Liver (tissue), 9 donors: ENCODE measurements around the gene NFATC4. TPM values are rescaled to one million over a fixed set of nuclear protein-coding genes. Genes with fewer than 3 reads are reported as not detected.

Experiments
- DNase-seq: peaks from one replicate; pipeline ENCODE4 v3.0.0-alpha.2; 2017; ENCODE audit warnings: low spot score
- H3K27ac ChIP-seq, 2 donors: one replicate each; pipeline ENCODE4 v1.7.0; 2013; ENCODE audit warnings: inconsistent platforms in 2 of 2, low read length in 2 of 2, control low read depth in 1 of 2, low read depth in 1 of 2, mild to moderate bottlenecking in 1 of 2
- H3K27me3 ChIP-seq, 4 donors: one replicate each; pipeline versions ENCODE4 v1.6.1 to v1.7.0; 2013; ENCODE audit warnings: low read length in 3 of 4, inconsistent platforms in 1 of 4, mild to moderate bottlenecking in 1 of 4, moderate library complexity in 1 of 4; ENCODE audit not compliant: control insufficient read depth in 4 of 4, insufficient read depth in 4 of 4
- H3K36me3 ChIP-seq, 4 donors: one replicate each; pipeline versions ENCODE4 v1.6.1 to v1.7.0; 2013; ENCODE audit warnings: low read length in 3 of 4, mild to moderate bottlenecking in 3 of 4, low read depth in 1 of 4, moderate library complexity in 1 of 4; ENCODE audit not compliant: control insufficient read depth in 4 of 4, insufficient read depth in 3 of 4
- H3K4me1 ChIP-seq, 4 donors: one replicate each; pipeline versions ENCODE4 v1.6.1 to v1.7.0; 2013; ENCODE audit warnings: low read length in 3 of 4, mild to moderate bottlenecking in 3 of 4, moderate library complexity in 1 of 4; ENCODE audit not compliant: control insufficient read depth in 4 of 4, insufficient read depth in 4 of 4
- H3K4me3 ChIP-seq, 3 donors: one replicate each; pipeline versions ENCODE4 v1.6.1 to v1.7.0; 2013; ENCODE audit warnings: low read length in 3 of 3, control low read depth in 1 of 3, low read depth in 1 of 3, mild to moderate bottlenecking in 1 of 3
- H3K9ac ChIP-seq, 2 donors: one replicate each; pipeline ENCODE4 v1.7.0; 2013; ENCODE audit warnings: low read length in 2 of 2, mild to moderate bottlenecking in 2 of 2, moderate library complexity in 2 of 2, control low read depth in 1 of 2, low read depth in 1 of 2
- H3K9me3 ChIP-seq, 4 donors: one replicate each; pipeline versions ENCODE4 v1.6.1 to v1.7.0; 2013; ENCODE audit warnings: low read length in 3 of 4; ENCODE audit not compliant: control insufficient read depth in 4 of 4
- ATF3 ChIP-seq: IDR thresholded peaks from 2 replicates; pipeline ENCODE4 v1.6.1; 2016; ENCODE audit warnings: antibody characterized with exemption
- FOXA1 ChIP-seq: IDR thresholded peaks from 2 replicates; pipeline ENCODE4 v1.6.1; 2016; ENCODE audit warnings: antibody characterized with exemption
- FOXA2 ChIP-seq: IDR thresholded peaks from 2 replicates; pipeline ENCODE4 v1.6.1; 2016; ENCODE audit warnings: antibody characterized with exemption
- HNF4A ChIP-seq, 2 donors: conservative IDR thresholded peaks; 2 replicates each; pipeline ENCODE4 v1.6.1; 2016; ENCODE audit warnings: antibody characterized with exemption in 2 of 2, mild to moderate bottlenecking in 2 of 2
- JUND ChIP-seq, 2 donors: IDR thresholded peaks; 2 replicates each; pipeline ENCODE4 v1.6.1; 2016; ENCODE audit warnings: antibody characterized with exemption in 2 of 2
- RAD21 ChIP-seq, 2 donors: IDR thresholded peaks; 2 replicates each; pipeline ENCODE4 v1.6.1; 2016; ENCODE audit warnings: antibody characterized with exemption in 2 of 2, mild to moderate bottlenecking in 2 of 2
- REST ChIP-seq: IDR thresholded peaks from 2 replicates; pipeline ENCODE4 v1.6.1; 2016; ENCODE audit warnings: antibody characterized with exemption, mild to moderate bottlenecking
- RXRA ChIP-seq, 2 donors: IDR thresholded peaks; 2 replicates each; pipeline ENCODE4 v1.6.1; 2017 to 2018; ENCODE audit warnings: antibody characterized with exemption in 2 of 2, mild to moderate bottlenecking in 1 of 2
- SP1 ChIP-seq: IDR thresholded peaks from 2 replicates; pipeline ENCODE4 v1.6.1; 2018; ENCODE audit warnings: antibody characterized with exemption, mild to moderate bottlenecking
- YY1 ChIP-seq: IDR thresholded peaks from 2 replicates; pipeline ENCODE4 v1.6.1; 2016; ENCODE audit warnings: antibody characterized with exemption, mild to moderate bottlenecking
- WGBS: extraction: QIAGEN DNeasy Blood & Tissue Kit; methylation state at CpG from one replicate; pipeline ENCODE4 v1.1.7; 2013; 5-methylcytosine and 5-hydroxymethylcytosine counted together
- polyA plus RNA-seq, 2 donors: library from polyadenylated mRNA; stranded (reverse) in 1 of 2; unstranded in 1 of 2; fragments of 200-250 nt in 1 of 2; fragments of >200 nt in 1 of 2; fragmentation: Nextera tagmentation in 1 of 2; extraction: Ambion mirVana in 1 of 2; gene quantifications; one replicate each; pipeline versions ENCODE4 v1.2.1 to v1.2.3, GENCODE V29; 2013 to 2015
- total RNA-seq, 2 donors: library from RNA; depleted of rRNA; stranded (reverse); fragments of >200 nt; gene quantifications; one replicate each; pipeline ENCODE4 v1.2.3, GENCODE V29; 2014
- TF ChIP-seq, protein P1 (sequence below): fragments of 150-350 bp; IDR thresholded peaks from 2 replicates; pipeline ENCODE4 v1.5.1; 2017; ENCODE audit warnings: improper control_type of control experiment, low read depth, low read length; ENCODE audit not compliant: missing input control
- TF ChIP-seq, protein P2 (sequence below): IDR thresholded peaks from 2 replicates; pipeline ENCODE4 v1.6.1; 2016; ENCODE audit warnings: antibody characterized with exemption
- TF ChIP-seq, protein P3 (sequence below): IDR thresholded peaks from 2 replicates; pipeline ENCODE4 v1.6.1; 2016; ENCODE audit warnings: antibody characterized with exemption
- donor health status: healthy.
- donor health status: healthy.
- donor health status: healthy.
- donor health status: healthy.
- donor health status: healthy.

Gene NFATC4
- total and polyA plus RNA-seq, 4 donors: 1.0 to 3.6 (median 1.8) TPM

DNA sequence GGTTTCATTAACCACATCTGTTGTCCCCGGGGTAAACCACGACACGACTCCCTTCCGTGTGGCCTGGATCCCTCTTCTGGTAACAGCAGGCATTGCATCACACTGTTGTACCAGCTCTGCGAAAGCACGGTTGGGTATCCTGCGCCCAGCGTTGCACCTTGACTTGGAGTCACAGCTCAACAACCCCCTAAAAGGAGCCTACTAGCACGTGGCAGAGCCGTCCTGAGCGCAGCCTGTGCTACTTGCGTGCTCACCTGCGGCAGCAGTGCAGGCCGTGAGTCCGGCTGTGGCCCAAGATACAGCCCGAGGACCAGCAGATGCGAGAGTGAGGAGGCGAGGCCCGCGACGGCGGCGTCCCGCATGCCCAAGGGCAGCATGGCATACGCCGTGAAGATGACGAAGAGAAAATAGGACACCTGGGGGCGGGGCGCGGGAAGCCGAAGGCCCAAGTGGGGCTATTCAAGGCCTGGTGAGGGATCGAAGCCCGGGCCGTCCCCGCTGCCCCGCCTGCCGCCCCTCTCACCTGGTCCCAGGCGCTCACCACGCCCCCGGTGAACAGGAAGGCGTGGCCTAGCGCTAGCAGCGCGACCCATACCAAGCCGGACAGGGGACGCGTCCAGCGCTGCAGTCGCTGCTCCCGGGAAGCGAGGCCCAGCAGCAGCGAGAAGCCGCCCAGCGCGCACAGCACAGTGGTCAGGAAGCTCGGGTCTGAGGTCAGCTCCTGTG, 35.6 kb upstream of the NFATC4 start:
- Histone ChIP-seq H3K4me3 (peak overlapping the region in 2 of 3 donors; percentile 1 to 21), H3K27ac (no peak overlapping the region), H3K4me1 (peaks cover 9 to 42% (median 21%) of the 10 kb centered on the region in 4 donors), H3K27me3 (no peaks in the 10 kb centered on the region), H3K9me3 (no peaks in the 10 kb centered on the region), H3K36me3 (no peaks in the 10 kb centered on the region), H3K9ac (no peak overlapping the region)
- DNase-seq: peak; percentile 67
- 15% methylated on average over 56 of the region's 56 CpGs for WGBS
- peak; percentile 77 to 84 for TF ChIP-seq RAD21 (IDR thresholded peaks at IDR 0.05)
- TF ChIP-seq, protein P1, sequence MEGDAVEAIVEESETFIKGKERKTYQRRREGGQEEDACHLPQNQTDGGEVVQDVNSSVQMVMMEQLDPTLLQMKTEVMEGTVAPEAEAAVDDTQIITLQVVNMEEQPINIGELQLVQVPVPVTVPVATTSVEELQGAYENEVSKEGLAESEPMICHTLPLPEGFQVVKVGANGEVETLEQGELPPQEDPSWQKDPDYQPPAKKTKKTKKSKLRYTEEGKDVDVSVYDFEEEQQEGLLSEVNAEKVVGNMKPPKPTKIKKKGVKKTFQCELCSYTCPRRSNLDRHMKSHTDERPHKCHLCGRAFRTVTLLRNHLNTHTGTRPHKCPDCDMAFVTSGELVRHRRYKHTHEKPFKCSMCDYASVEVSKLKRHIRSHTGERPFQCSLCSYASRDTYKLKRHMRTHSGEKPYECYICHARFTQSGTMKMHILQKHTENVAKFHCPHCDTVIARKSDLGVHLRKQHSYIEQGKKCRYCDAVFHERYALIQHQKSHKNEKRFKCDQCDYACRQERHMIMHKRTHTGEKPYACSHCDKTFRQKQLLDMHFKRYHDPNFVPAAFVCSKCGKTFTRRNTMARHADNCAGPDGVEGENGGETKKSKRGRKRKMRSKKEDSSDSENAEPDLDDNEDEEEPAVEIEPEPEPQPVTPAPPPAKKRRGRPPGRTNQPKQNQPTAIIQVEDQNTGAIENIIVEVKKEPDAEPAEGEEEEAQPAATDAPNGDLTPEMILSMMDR: peak; percentile 76
- no peak for TF ChIP-seq REST

GRCh38 chr14:24334431-24335291, 33.3 kb upstream of the NFATC4 start, which contains the start of gene ADCY4:
ADCY4 (minus strand) TSS chr14:24335071; CDS start chr14:24334652, 419 bp downstream.
- Histone ChIP-seq H3K4me1 (peaks cover 9 to 47% (median 22%) of the 10 kb centered on the region in 4 donors), H3K4me3 (peak within 1 kb of the TSS in 1 of 3 donors; percentile 31), H3K36me3 (no peaks in the 10 kb centered on the region), H3K27ac (peak within 1 kb of the TSS; percentile 23 to 43), H3K27me3 (no peaks in the 10 kb centered on the region), H3K9me3 (no peaks in the 10 kb centered on the region), H3K9ac (peak within 1 kb of the TSS in 1 of 2 donors; percentile 51)
- TF ChIP-seq YY1: no peak
- TF ChIP-seq JUND (IDR thresholded peaks at IDR 0.05): no peak
- no peak for TF ChIP-seq RXRA (IDR thresholded peaks at IDR 0.05)
- TF ChIP-seq SP1: no peak
- TF ChIP-seq, protein P2, sequence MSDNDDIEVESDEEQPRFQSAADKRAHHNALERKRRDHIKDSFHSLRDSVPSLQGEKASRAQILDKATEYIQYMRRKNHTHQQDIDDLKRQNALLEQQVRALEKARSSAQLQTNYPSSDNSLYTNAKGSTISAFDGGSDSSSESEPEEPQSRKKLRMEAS: no peak
- no peak for TF ChIP-seq HNF4A (conservative IDR thresholded peaks at IDR 0.05)
- no peak for TF ChIP-seq FOXA1
- TF ChIP-seq, protein P3, sequence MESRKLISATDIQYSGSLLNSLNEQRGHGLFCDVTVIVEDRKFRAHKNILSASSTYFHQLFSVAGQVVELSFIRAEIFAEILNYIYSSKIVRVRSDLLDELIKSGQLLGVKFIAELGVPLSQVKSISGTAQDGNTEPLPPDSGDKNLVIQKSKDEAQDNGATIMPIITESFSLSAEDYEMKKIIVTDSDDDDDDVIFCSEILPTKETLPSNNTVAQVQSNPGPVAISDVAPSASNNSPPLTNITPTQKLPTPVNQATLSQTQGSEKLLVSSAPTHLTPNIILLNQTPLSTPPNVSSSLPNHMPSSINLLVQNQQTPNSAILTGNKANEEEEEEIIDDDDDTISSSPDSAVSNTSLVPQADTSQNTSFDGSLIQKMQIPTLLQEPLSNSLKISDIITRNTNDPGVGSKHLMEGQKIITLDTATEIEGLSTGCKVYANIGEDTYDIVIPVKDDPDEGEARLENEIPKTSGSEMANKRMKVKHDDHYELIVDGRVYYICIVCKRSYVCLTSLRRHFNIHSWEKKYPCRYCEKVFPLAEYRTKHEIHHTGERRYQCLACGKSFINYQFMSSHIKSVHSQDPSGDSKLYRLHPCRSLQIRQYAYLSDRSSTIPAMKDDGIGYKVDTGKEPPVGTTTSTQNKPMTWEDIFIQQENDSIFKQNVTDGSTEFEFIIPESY: no peak
- TF ChIP-seq FOXA2: no peak
- TF ChIP-seq RAD21 (IDR thresholded peaks at IDR 0.05): no peak
- no peak for TF ChIP-seq ATF3
- DNase-seq: no peak
- WGBS: 9% methylated on average over 65 of the region's 65 CpGs
